Measurements from ENCODE around the gene AFF3. TPM values are rescaled to one million over a fixed set of nuclear protein-coding genes. Genes with fewer than 3 reads are reported as not detected.
"Not testable (repeated sequence)": the region's sequence is repeated elsewhere in the genome, so short reads cannot be mapped to it uniquely, and the experiment has no call there.

The AFF3 gene
- total RNA-seq, 3 donors from 2014 or later: 4.2 to 56.6 (median 5.2) TPM

GRCh38 chr2:99509387-99509786 is 633.0 kb downstream of the AFF3 start:
- ATAC-seq: no peak

GRCh38 chr2:99507937-99508818 is 634.2 kb downstream of the AFF3 start:
- TF ChIP-seq, protein P1, sequence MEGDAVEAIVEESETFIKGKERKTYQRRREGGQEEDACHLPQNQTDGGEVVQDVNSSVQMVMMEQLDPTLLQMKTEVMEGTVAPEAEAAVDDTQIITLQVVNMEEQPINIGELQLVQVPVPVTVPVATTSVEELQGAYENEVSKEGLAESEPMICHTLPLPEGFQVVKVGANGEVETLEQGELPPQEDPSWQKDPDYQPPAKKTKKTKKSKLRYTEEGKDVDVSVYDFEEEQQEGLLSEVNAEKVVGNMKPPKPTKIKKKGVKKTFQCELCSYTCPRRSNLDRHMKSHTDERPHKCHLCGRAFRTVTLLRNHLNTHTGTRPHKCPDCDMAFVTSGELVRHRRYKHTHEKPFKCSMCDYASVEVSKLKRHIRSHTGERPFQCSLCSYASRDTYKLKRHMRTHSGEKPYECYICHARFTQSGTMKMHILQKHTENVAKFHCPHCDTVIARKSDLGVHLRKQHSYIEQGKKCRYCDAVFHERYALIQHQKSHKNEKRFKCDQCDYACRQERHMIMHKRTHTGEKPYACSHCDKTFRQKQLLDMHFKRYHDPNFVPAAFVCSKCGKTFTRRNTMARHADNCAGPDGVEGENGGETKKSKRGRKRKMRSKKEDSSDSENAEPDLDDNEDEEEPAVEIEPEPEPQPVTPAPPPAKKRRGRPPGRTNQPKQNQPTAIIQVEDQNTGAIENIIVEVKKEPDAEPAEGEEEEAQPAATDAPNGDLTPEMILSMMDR (IDR thresholded peaks at IDR 0.05): no peak
- H3K9me3 ChIP-seq: no peaks in the 10 kb centered on the region
- H3K4me1 ChIP-seq (ENCODE audit: low read depth): no peaks in the 10 kb centered on the region
- H3K4me3 ChIP-seq: no peak overlapping the region
- intact Hi-C loops (cut with DNase I, micrococcal nuclease): no loop called here
- no peaks in the 10 kb centered on the region for H3K36me3 ChIP-seq (ENCODE audit: low read depth)
- DNase-seq (no peak), ATAC-seq (peak; percentile 88)

More at GRCh38 chr2:99509387-99509786, 633.0 kb downstream of the AFF3 start:
- no peak for DNase-seq
- TF ChIP-seq, protein P1 (IDR thresholded peaks at IDR 0.05): no peak
- intact Hi-C loops (cut with DNase I, micrococcal nuclease): no loop called here
- Histone ChIP-seq H3K4me3 (no peak overlapping the region), H3K36me3 (ENCODE audit: low read depth) (no peaks in the 10 kb centered on the region), H3K4me1 (ENCODE audit: low read depth) (no peaks in the 10 kb centered on the region), H3K9me3 (no peaks in the 10 kb centered on the region)

- Histone ChIP-seq H3K36me3 (ENCODE audit: low read depth) (no peaks in the 10 kb centered on the region), H3K4me1 (ENCODE audit: low read depth) (no peaks in the 10 kb centered on the region), H3K9me3 (no peaks in the 10 kb centered on the region), H3K4me3 (no peak overlapping the region)
- TF ChIP-seq, protein P1 (IDR thresholded peaks at IDR 0.05): no peak
- ATAC-seq: no peak
- intact Hi-C loops (cut with DNase I, micrococcal nuclease): no loop called here
- DNase-seq: no peak
Observed at GRCh38 chr2:99504844-99505584, 637.4 kb downstream of the AFF3 start.

- H3K4me3 ChIP-seq; intact Hi-C loops (cut with DNase I, micrococcal nuclease); H3K4me1 ChIP-seq (ENCODE audit: low read depth); H3K9me3 ChIP-seq; H3K36me3 ChIP-seq (ENCODE audit: low read depth): not testable (repeated sequence)
- DNase-seq (peak in 1 of 3 donors; percentile 32), ATAC-seq (peak; percentile 71)
Observed at GRCh38 chr2:99503662-99504416, 638.6 kb downstream of the AFF3 start.

- H3K4me1 ChIP-seq (ENCODE audit: low read depth): peaks cover 9% of the 10 kb centered on the region
- intact Hi-C loops (cut with DNase I, micrococcal nuclease): loop anchor here in 1 of 2 donors (10.0 kb wide), 1 partner anchor 161 kb away; the partner anchor contains the start of genes EIF5B and TXNDC9
- peak; percentile 59 for ATAC-seq
- TF ChIP-seq, protein P1 (IDR thresholded peaks at IDR 0.05): no peak
- no peaks in the 10 kb centered on the region for H3K9me3 ChIP-seq
- H3K4me3 ChIP-seq: no peak overlapping the region
- no peaks in the 10 kb centered on the region for H3K36me3 ChIP-seq (ENCODE audit: low read depth)
- DNase-seq: no peak
Observed at GRCh38 chr2:99496021-99496420, 646.4 kb downstream of the AFF3 start.

Other genes with a start within 250 kb of the AFF3 start
- 10 to 100 TPM in 1 of 3 donors, under 1 TPM in 2; 0.41 to 19.9 (median 0.67) TPM for gene LONRF2, start 179.9 kb upstream of the AFF3 start, total RNA-seq